Activated naive CD8-positive, alpha-beta T cell treated with anti-CD3 and anti-CD28 coated beads, Interleukin-2, amount 10 ng/mL, durations not matched to agents 7 days and 5 days (primary cell): ENCODE data around the gene ADARB1. TPM values are rescaled to one million over a fixed set of nuclear protein-coding genes. Genes with fewer than 3 reads are reported as not detected.
"Not testable (repeated sequence)": the region's sequence is repeated elsewhere in the genome, so short reads cannot be mapped to it uniquely, and the experiment has no call there.

Source experiments
- ATAC-seq: fragments of 150-1000 bp; cut with Tn5 transposase; one replicate; pipeline ENCODE4 v1.10.0; 2021; ENCODE audit warnings: low read depth, moderate library complexity
- POLR2A ChIA-PET: fragments of 350-600 bp; sonication (Branson Sonifier 250); formaldehyde crosslinking; loops from one replicate; lab custom pipeline; 2021; ENCODE audit warnings: antibody characterized with exemption; lab: Charles Lee
- DNase-seq: peaks from one replicate; pipeline ENCODE4 v3.0.0; 2021
- H3K27ac Mint-ChIP-seq: one replicate; pipeline ENCODE4 v1.8.0; 2022; ENCODE audit warnings: mild to moderate bottlenecking, mixed read lengths
- H3K27me3 Mint-ChIP-seq: one replicate; pipeline ENCODE4 v1.8.0; 2022; ENCODE audit warnings: mild to moderate bottlenecking, moderate library complexity, mixed read lengths
- H3K36me3 Mint-ChIP-seq: one replicate; pipeline ENCODE4 v1.8.0; 2021; ENCODE audit warnings: mild to moderate bottlenecking, mixed read lengths
- H3K4me1 Mint-ChIP-seq: one replicate; pipeline ENCODE4 v1.8.0; 2021; ENCODE audit warnings: mixed read lengths
- H3K4me3 Mint-ChIP-seq: one replicate; pipeline ENCODE4 v1.8.0; 2022; ENCODE audit warnings: mild to moderate bottlenecking, moderate library complexity, mixed read lengths
- H3K9me3 Mint-ChIP-seq: one replicate; pipeline ENCODE4 v1.8.0; 2021; ENCODE audit warnings: mixed read lengths
- total RNA-seq, 2 experiments: library from RNA; stranded (reverse); gene quantifications; one replicate each; pipeline ENCODE4 v1.2.3, GENCODE V29; 2021

Gene ADARB1
- total RNA-seq, 2 experiments from 2014 or later: 48.3 to 48.4 TPM

- Mint-ChIP-seq H3K4me1 (peaks cover 8% of the 10 kb centered on the region), H3K27me3 (no peaks in the 10 kb centered on the region), H3K36me3 (peaks cover under 1% of the 10 kb centered on the region), H3K4me3 (no peak overlapping the region), H3K9me3 (no peaks in the 10 kb centered on the region), H3K27ac (no peak overlapping the region)
- DNase-seq: peak; percentile 69
- peak; percentile 55 for ATAC-seq
- POLR2A ChIA-PET: interaction anchor here (0.9 to 1.2 kb wide), 4 partner anchors 60 to 188 kb away, joined by 3 to 4 read pairs (median 3); partner anchors contain the start of gene POFUT2
These were observed 64.0 kb downstream of the ADARB1 start for GRCh38 chr21:45138199-45139002.

- H3K4me3 Mint-ChIP-seq, H3K36me3 Mint-ChIP-seq, H3K27ac Mint-ChIP-seq, H3K27me3 Mint-ChIP-seq, DNase-seq, ATAC-seq, H3K9me3 Mint-ChIP-seq, H3K4me1 Mint-ChIP-seq: not testable (repeated sequence)
- POLR2A ChIA-PET: interaction anchor here (0.9 kb wide), 1 partner anchor 189 kb away, joined by 3 read pairs; no protein-coding TSS in a partner anchor
These were observed 64.6 kb downstream of the ADARB1 start for GRCh38 chr21:45139003-45139360.

- Mint-ChIP-seq H3K4me3 (no peak overlapping the region), H3K4me1 (peaks cover 7% of the 10 kb centered on the region), H3K36me3 (peaks cover 3% of the 10 kb centered on the region), H3K27ac (no peak overlapping the region), H3K9me3 (no peaks in the 10 kb centered on the region), H3K27me3 (no peaks in the 10 kb centered on the region)
- ATAC-seq (no peak), DNase-seq (no peak)
- POLR2A ChIA-PET: no interaction called here
These were observed 65.1 kb downstream of the ADARB1 start for GRCh38 chr21:45139473-45139872.

GRCh38 chr21:45140346-45140940 is 66.1 kb downstream of the ADARB1 start:
- DNase-seq (peak; percentile 61), ATAC-seq (peak; percentile 85)
- Mint-ChIP-seq H3K4me3 (no peak overlapping the region), H3K27me3 (no peaks in the 10 kb centered on the region), H3K4me1 (peaks cover 7% of the 10 kb centered on the region), H3K36me3 (peaks cover 3% of the 10 kb centered on the region), H3K9me3 (no peaks in the 10 kb centered on the region), H3K27ac (no peak overlapping the region)
- POLR2A ChIA-PET: interaction anchor here (0.8 kb wide), 1 partner anchor 152 kb away, joined by 3 read pairs; no protein-coding TSS in a partner anchor

- not testable (repeated sequence) for H3K36me3 Mint-ChIP-seq, ATAC-seq, H3K9me3 Mint-ChIP-seq, H3K27ac Mint-ChIP-seq, H3K4me1 Mint-ChIP-seq, H3K4me3 Mint-ChIP-seq, H3K27me3 Mint-ChIP-seq, DNase-seq
- POLR2A ChIA-PET: interaction anchor here (0.8 kb wide), 1 partner anchor 152 kb away, joined by 3 read pairs; no protein-coding TSS in a partner anchor
These were observed 66.6 kb downstream of the ADARB1 start for GRCh38 chr21:45140944-45141343.

- DNase-seq (no peak), ATAC-seq (no peak)
- Mint-ChIP-seq H3K9me3 (no peaks in the 10 kb centered on the region), H3K36me3 (peaks cover 3% of the 10 kb centered on the region), H3K27ac (no peak overlapping the region), H3K4me1 (peaks cover 7% of the 10 kb centered on the region), H3K27me3 (no peaks in the 10 kb centered on the region), H3K4me3 (no peak overlapping the region)
- POLR2A ChIA-PET: no interaction called here
These were observed 67.1 kb downstream of the ADARB1 start for GRCh38 chr21:45141507-45141906.

- H3K27ac Mint-ChIP-seq: no peak overlapping the region
These were observed 68.3 kb downstream of the ADARB1 start for GRCh38 chr21:45142469-45143308.

GRCh38 chr21:45143855-45144254 is 69.5 kb downstream of the ADARB1 start:
- Mint-ChIP-seq H3K4me3 (no peak overlapping the region), H3K4me1 (peaks cover 3% of the 10 kb centered on the region), H3K9me3 (no peaks in the 10 kb centered on the region), H3K36me3 (peaks cover 3% of the 10 kb centered on the region), H3K27ac (no peak overlapping the region), H3K27me3 (no peaks in the 10 kb centered on the region)
- ATAC-seq (no peak), DNase-seq (no peak)
- POLR2A ChIA-PET: no interaction called here

More at GRCh38 chr21:45142469-45143308, 68.3 kb downstream of the ADARB1 start:
- ATAC-seq (no peak), DNase-seq (no peak)
- peaks cover 6% of the 10 kb centered on the region for H3K4me1 Mint-ChIP-seq
- no peaks in the 10 kb centered on the region for H3K27me3 Mint-ChIP-seq
- POLR2A ChIA-PET: no interaction called here
- no peak overlapping the region for H3K4me3 Mint-ChIP-seq
- no peaks in the 10 kb centered on the region for H3K9me3 Mint-ChIP-seq
- H3K36me3 Mint-ChIP-seq: peaks cover 3% of the 10 kb centered on the region

GRCh38 chr21:45145146-45145545 is 70.8 kb downstream of the ADARB1 start:
- POLR2A ChIA-PET: no interaction called here
- peaks cover 2% of the 10 kb centered on the region for H3K4me1 Mint-ChIP-seq
- no peak overlapping the region for H3K4me3 Mint-ChIP-seq
- no peaks in the 10 kb centered on the region for H3K9me3 Mint-ChIP-seq
- H3K36me3 Mint-ChIP-seq: peaks cover 3% of the 10 kb centered on the region
- H3K27ac Mint-ChIP-seq: no peak overlapping the region
- no peaks in the 10 kb centered on the region for H3K27me3 Mint-ChIP-seq
- DNase-seq (no peak), ATAC-seq (no peak)

GRCh38 chr21:45145846-45146245 is 71.5 kb downstream of the ADARB1 start:
- H3K27me3 Mint-ChIP-seq, H3K4me3 Mint-ChIP-seq, H3K4me1 Mint-ChIP-seq, DNase-seq, H3K27ac Mint-ChIP-seq, POLR2A ChIA-PET, H3K9me3 Mint-ChIP-seq, ATAC-seq, H3K36me3 Mint-ChIP-seq: not testable (repeated sequence)

- Mint-ChIP-seq H3K27me3 (no peaks in the 10 kb centered on the region), H3K4me3 (no peak overlapping the region), H3K36me3 (peaks cover 3% of the 10 kb centered on the region), H3K9me3 (no peaks in the 10 kb centered on the region), H3K27ac (no peak overlapping the region), H3K4me1 (peaks cover 5% of the 10 kb centered on the region)
- POLR2A ChIA-PET: no interaction called here
- no peak for DNase-seq
- ATAC-seq: no peak
These were observed 71.9 kb downstream of the ADARB1 start for GRCh38 chr21:45146306-45146705.

GRCh38 chr21:45146801-45147200 is 72.4 kb downstream of the ADARB1 start:
- H3K36me3 Mint-ChIP-seq: peaks cover 3% of the 10 kb centered on the region
- no peak for DNase-seq
- H3K4me1 Mint-ChIP-seq: peaks cover 10% of the 10 kb centered on the region
- no peak overlapping the region for H3K4me3 Mint-ChIP-seq
- H3K27ac Mint-ChIP-seq: no peak overlapping the region
- no peaks in the 10 kb centered on the region for H3K27me3 Mint-ChIP-seq
- no peak for ATAC-seq
- POLR2A ChIA-PET: no interaction called here
- no peaks in the 10 kb centered on the region for H3K9me3 Mint-ChIP-seq
